Upper lobe of left lung (tissue), 4 donors: ENCODE results near the gene RFT1.

Source experiments
- EP300 ChIP-seq, 4 donors: sonication (generic); formaldehyde crosslinking; IDR thresholded peaks; one replicate each; pipeline ENCODE4 v1.5.1; 2017; ENCODE audit warnings: antibody characterized with exemption in 4 of 4, control low read depth in 2 of 4
- POLR2A ChIP-seq, 4 donors: fragments of 450-650 bp; IDR thresholded peaks; one replicate each; pipeline ENCODE4 v1.5.1; 2016 to 2017; ENCODE audit warnings: antibody characterized with exemption in 4 of 4, mild to moderate bottlenecking in 2 of 4
- POLR2AphosphoS5 ChIP-seq, 2 donors: sonication (generic); formaldehyde crosslinking; IDR thresholded peaks; one replicate each; pipeline ENCODE4 v1.5.1; 2017; ENCODE audit warnings: antibody characterized with exemption in 2 of 2
- TF ChIP-seq, protein P1 (sequence below), 6 experiments: fragments of 450-650 bp in 4 of 6; fragments of 200-600 bp in 2 of 6; sonication (generic) in 2 of 6; IDR thresholded peaks; one replicate each; pipeline ENCODE4 v1.5.1; 2016 to 2019; ENCODE audit warnings: antibody characterized with exemption in 6 of 6

DNA sequence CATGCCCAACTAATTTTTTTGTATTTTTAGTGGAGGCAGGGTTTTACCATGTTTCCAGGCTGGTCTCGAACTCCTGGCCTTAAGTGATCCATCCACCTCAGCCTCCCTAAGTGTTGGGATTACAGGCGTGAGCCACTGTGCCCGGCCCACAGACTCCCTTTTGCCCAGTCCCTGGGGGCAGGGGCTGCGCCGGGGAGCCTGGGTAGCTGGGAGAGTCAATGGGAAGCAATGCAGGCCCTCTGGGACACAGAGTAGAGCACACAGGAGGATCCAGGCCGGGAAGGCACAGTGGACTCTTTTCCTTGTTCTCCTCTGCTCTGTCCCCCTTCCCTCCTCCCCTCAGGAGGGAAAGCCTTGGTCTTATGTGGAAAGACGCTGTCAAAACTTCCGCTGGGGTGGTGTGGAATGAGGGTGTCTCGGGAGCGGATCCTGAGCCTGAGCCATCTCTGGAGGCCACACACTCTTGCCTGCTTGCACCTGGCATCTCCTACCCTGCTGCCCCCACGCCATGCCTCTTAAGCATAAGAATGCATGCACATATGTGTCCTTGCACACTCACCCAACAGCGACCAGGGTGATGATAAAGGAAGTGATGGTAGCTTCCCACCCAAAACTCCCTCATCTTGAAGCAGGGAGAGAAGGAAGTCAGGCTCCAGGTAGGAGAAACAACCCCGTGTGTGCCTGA is 18.9 kb upstream of the RFT1 start:
- TF ChIP-seq, protein P1, sequence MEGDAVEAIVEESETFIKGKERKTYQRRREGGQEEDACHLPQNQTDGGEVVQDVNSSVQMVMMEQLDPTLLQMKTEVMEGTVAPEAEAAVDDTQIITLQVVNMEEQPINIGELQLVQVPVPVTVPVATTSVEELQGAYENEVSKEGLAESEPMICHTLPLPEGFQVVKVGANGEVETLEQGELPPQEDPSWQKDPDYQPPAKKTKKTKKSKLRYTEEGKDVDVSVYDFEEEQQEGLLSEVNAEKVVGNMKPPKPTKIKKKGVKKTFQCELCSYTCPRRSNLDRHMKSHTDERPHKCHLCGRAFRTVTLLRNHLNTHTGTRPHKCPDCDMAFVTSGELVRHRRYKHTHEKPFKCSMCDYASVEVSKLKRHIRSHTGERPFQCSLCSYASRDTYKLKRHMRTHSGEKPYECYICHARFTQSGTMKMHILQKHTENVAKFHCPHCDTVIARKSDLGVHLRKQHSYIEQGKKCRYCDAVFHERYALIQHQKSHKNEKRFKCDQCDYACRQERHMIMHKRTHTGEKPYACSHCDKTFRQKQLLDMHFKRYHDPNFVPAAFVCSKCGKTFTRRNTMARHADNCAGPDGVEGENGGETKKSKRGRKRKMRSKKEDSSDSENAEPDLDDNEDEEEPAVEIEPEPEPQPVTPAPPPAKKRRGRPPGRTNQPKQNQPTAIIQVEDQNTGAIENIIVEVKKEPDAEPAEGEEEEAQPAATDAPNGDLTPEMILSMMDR (IDR thresholded peaks at IDR 0.05) = no peak
- TF ChIP-seq POLR2A (IDR thresholded peaks at IDR 0.05) (no peak), EP300 (IDR thresholded peaks at IDR 0.05) (no peak), POLR2AphosphoS5 (IDR thresholded peaks at IDR 0.05) (no peak)
